Stimulated activated CD8-positive, alpha-beta memory T cell treated with anti-CD3 and anti-CD28 coated beads, Interleukin-4, amount 100 ng/mL, for 24 hours (primary cell): ENCODE measurements around the gene AREG.

Experiments used
- DNase-seq: peaks from one replicate; pipeline ENCODE4 v3.0.0-alpha.2; 2020; ENCODE audit warnings: low read depth

The AREG gene

GRCh38 chr4:74463123-74463522 lies 18.2 kb downstream of the AREG start:
- no peak for DNase-seq

- DNase-seq, result no peak
Measured at GRCh38 chr4:74464291-74464690, 19.4 kb downstream of the AREG start.

- no peak for DNase-seq
Measured at GRCh38 chr4:74466242-74466641, 21.3 kb downstream of the AREG start.

- DNase-seq, result no peak
Measured at GRCh38 chr4:74471264-74471663, 26.3 kb downstream of the AREG start.

GRCh38 chr4:74473155-74473811 lies 28.3 kb downstream of the AREG start:
- DNase-seq, result no peak

GRCh38 chr4:74474345-74475090 lies 29.6 kb downstream of the AREG start:
- DNase-seq, result no peak

- no peak for DNase-seq
Measured at GRCh38 chr4:74475091-74475800, 30.3 kb downstream of the AREG start.

GRCh38 chr4:74475946-74476345 lies 31.0 kb downstream of the AREG start:
- DNase-seq, result no peak

GRCh38 chr4:74479009-74479408 lies 34.1 kb downstream of the AREG start:
- DNase-seq, result no peak

- no peak for DNase-seq
Measured at GRCh38 chr4:74480267-74480666, 35.3 kb downstream of the AREG start.

- DNase-seq, result no peak
Measured at GRCh38 chr4:74481891-74482609, 37.1 kb downstream of the AREG start.

GRCh38 chr4:74483226-74483911 lies 38.4 kb downstream of the AREG start:
- no peak for DNase-seq

GRCh38 chr4:74486905-74487304 lies 42.0 kb downstream of the AREG start:
- DNase-seq, result no peak

GRCh38 chr4:74487771-74488170 lies 42.8 kb downstream of the AREG start:
- no peak for DNase-seq

GRCh38 chr4:74490736-74491135 lies 45.8 kb downstream of the AREG start:
- no peak for DNase-seq

- DNase-seq, result no peak
Measured at GRCh38 chr4:74499986-74500781, 55.2 kb downstream of the AREG start.

GRCh38 chr4:74501579-74501978 lies 56.6 kb downstream of the AREG start:
- no peak for DNase-seq

GRCh38 chr4:74503580-74503979 lies 58.6 kb downstream of the AREG start:
- no peak for DNase-seq

GRCh38 chr4:74504212-74504611 lies 59.3 kb downstream of the AREG start:
- no peak for DNase-seq
